Stimulated activated CD4-positive, alpha-beta T cell treated with anti-CD3 and anti-CD28 coated beads, TNF-alpha, amount 100 ng/mL, for 48 hours (primary cell): Measurements from ENCODE around the gene FNDC5.

ENCODE experiments used
- DNase-seq, 3 donors: peaks; one replicate each; pipeline ENCODE4 v3.0.0-alpha.2; 2020; ENCODE audit warnings: low read depth in 3 of 3

The FNDC5 gene

DNA sequence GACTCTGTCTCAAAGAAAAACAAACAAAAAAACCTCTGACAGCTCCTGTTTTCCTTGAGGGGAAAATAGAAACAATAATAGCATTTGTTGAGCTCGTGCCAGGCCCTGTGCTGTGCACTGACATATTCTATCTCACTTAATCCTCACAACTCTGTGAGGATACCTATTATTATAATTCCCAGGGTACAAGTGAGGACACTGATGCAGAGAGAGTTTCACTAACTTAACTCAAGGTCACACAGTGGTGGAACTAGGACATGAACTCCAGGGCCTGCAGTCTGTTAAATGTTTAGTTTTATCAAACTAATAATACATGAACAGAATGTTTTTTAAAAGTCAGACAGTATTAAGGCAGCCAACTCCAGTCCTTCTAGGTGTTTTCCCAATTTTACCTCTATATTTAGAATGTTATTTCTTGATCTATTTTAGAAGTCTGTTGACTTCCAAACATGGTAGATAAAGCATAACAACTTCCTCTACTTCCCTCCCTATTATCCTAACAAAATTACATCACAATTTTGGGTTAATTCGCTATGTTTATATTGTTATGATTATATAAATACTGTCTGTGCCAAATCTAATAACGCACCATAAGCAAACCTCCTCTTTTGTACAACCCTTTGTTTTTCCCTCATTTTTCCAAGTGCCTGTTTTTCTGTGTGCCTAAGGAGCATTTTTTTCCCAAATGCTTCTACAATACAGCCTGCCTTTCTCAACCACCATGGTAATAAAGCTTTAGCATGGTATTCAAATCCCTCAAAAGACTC, 4.9 kb downstream of the FNDC5 start:
- no peak for DNase-seq

DNA sequence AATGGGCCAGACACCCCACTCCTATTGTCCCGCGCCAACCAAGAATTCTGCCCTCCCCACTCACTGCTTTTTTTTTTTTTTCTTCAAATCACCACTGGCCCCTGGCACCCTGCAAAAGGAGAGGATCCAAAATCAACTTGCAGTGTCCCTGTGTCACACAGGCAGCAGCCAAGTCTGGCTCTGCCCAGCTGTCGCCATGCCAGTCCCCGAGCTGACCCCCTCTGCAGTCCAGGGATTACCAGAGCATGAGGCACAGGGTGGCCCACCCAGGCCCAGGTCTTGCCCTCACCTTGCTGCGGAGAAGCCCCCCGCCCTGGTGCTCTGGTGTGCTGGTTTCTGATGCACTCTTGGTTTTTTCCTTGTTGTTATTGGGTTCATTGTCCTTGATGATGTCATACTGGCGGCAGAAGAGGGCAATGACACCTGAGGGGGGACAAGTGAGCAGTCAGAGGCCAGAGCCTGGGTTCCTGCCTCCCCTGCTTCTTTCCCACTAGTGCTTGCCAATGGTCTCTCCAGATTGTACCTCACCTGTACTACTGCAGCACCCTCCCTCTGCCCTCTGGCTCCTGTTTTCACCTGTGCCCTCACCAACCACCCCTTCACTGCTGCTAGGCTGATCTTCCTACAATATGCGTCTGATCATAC, 6.2 kb downstream of the FNDC5 start:
- no peak for DNase-seq

DNA sequence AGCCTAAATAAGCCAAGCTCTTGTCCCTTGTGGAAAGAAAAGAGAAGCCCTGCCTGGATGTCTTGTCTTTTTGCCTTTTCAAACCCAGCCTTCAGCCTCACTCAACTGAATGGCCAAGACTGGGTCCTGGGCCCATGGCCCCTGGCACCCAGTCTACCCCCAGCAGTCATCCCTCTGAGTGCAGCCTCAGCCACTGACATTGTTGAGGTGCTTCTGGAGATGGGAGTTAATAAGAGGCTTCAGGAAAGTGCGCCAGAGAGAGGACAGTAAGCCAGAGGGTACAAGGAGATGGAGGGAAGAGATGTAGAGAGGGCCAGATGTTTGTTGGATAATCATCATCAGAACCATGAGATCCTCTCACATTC, 6.8 kb downstream of the FNDC5 start:
- no peak for DNase-seq

DNA sequence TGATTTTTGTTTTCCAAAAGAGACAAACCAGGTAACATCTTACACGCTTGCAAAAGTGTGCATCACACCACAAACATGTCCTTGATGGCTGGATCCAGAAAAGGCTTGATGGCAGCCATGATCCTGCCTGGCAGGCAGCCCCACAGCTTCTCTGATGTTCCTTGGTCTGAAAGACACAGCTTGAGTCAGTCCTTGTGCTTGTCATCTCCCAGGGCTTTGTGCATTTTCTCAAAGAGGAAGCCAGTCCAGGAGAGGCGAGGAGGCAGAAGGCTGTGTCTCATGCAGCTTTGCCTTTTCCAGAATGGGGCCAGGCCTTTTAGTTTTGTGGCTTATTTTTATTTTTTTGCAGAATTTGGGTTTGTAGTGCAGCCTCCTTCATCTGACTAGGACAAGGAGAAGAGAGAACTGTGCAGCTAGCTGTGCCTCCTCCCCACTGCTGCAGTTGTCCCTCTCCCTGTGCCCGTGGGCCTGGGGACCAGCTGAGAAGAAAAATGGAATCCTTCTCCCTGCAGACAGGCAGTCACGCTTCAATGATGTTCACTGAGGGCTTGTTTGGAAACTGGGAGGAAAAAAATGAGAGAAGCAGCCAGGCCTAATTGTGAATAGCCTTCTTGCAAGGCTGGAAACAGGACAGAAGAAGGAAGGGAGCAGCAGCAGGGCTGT, 7.4 kb downstream of the FNDC5 start:
- DNase-seq: no peak

DNA sequence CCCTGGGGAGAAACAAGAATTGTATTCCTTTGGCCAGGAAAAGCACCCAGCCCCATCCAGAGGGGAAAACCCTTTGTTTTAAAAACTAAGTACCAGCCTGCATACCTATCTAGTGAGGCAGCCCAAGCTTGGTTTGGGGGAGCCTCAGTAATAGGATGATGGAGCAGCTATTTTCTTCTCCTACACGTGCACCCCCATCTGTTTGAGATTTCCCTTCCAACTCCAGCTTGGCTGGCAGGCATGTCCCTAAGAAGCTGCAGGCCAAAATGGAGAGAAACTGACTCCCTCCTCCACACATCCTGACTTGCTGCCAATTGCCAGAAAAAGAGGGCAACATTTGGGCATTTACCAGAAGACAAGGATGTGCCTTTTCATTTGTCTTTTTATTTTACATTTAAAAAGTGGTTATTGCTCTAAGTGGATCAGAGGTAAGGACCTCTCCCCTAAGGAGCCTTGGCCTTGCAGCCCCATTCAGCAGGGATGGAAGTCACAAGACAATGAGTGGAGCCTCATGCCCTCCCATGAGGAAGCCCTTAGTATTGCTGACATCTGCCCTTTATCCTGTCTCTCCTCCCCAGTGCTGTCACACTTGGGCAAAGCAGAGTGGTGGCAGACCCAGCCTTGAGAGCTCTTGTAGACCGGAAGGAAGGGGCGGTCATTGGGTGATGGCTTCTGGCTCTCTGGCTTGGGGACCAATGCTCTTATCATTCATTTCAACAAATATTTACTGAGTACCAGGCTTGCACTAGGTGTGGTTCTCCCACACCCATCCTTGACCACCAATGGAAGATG, 8.6 kb downstream of the FNDC5 start:
- DNase-seq: no peak

DNA sequence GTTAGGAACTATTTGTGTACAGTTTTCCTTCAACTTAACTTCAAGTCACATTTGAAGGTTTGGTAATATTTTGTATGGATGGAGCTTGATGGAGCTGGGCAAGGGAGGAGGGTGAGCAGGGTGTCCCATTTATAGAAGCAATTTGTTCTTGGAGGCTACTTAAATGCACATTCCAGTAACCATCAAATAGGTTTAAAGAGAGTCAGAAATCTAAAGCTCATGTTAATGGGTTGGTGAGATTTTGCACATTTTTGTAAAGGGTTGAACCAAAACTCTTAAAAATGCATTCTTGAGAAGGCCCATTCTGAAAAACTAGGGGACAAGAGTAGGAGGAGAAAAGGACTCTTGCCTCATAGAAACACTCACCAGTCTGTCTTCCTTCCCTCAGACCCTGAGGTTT, 10.1 kb downstream of the FNDC5 start:
- no peak for DNase-seq

DNA sequence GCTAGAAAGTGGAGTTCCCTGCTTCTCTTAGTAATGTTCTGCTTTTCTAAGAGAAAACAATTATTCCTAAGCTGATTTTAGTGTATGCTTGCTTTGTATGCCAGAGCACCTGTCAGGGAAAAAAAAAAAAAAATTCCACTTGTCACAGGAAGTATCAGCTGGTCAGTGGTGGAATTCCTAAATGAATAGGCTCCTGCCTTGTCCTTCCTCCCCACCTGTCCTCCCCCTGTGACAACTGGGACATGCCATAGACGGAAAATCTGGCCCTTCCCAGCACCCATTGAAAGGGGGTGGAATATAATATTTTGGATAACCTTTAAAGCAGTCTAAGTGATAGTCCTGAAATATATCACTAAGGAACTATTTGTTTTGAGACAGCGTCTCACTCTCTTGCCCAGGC, 10.8 kb downstream of the FNDC5 start:
- DNase-seq: no peak

DNA sequence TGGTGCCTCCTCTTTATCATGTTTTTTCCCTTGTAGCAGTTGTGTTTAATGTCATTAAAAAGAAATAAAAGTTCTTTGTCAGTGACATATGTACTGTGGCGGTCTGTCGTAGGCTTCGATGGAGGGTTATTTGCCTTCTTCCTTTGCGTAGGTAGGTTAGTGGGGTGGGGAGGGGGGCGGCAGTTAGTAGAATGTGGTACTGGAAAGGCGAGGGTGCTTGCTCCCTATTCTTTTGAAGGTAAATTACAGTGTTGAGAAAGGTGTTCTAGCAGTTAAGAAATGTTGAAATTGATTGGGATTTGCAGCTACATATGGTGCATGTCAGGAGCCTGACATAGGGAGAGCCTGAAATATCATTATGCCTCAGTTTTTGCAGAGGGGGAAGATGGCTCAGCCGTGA, 11.9 kb downstream of the FNDC5 start:
- no peak for DNase-seq

DNA sequence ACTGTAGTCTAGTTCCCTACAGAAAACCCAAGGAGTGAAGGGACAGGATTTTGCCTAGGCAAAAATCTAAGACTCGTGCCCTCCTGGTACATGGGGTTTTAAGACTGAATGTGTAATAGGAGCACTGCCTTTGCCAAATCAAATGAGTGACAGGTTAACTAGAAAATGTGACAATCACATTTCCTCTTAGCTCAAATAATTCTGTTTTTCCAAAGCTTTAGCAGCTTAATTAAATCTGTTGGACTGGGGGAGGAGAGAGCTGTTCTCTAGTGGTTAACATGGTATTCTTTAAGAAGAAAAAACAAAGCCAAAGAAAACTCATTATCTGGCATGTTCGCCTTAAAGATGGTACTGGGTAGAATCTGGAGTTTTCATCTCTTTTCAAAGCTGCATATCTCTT, 12.6 kb downstream of the FNDC5 start:
- no peak for DNase-seq

DNA sequence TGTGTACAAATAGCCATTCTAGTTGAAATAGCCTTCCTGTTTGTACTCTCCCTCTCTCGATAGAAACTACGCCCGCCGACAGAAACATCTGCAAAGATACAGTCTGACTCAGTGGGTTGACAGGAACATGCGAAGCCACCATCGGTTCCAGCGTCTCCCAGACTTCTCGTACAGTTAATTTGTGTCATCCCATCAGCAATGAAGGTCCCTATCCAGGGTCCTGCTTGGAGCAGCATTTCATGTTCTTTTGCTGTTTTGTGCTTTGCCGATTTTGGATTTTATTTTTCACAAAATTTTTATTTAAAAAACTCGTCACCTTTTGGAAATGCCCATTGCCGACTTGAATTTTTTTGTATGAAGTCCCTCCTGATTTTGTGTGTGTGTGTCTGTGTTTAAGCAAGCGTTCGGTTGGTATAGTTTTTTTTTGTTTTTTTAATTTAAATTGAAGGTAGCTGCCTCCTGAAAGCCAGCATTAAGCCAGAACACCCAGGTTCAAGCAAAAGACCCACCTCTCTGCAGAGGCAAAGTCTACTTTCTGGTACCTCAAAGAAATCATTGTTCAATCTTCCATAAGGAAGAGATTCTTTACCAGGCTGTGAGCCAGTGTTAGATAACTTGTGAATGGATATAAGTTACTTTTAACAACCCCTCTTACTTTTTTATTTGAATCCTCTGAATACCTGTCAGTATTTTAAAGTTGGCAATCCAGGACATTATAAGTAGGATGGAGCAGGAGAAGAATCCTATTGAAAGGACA, 14.7 kb downstream of the FNDC5 start:
- DNase-seq: no peak

DNA sequence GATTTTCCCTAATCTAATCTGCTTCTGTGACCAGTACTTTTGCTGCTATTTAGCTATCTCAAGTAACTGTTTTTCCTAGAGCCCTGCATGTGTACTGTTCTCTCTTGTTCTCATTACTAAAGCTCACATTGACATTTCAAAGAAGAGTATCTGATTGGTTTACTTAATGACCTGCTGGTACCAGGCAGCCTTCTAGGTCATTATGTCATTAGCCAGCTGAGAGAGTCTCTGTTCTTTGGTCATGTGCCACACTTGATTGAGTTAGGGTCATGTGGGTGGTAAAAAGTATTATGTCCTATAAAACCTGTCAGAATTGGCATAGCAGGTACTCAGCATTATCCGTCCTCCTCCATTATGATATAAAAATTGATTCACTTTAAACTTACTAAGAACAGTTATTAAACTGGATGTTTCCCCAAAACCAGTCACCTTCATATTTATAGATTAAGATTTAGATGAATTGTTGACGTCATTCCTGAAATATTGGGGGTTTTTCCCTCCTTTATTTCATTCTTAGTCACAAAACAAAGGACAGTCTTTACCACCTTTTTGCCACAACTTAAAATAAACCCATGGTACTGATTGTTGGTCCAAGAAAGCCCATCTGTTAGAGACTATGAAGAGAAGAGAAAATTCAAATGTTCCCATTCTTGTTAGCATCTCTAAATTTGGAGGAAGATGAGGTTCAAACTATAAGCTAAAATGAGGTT, 22.2 kb downstream of the FNDC5 start:
- no peak for DNase-seq

DNA sequence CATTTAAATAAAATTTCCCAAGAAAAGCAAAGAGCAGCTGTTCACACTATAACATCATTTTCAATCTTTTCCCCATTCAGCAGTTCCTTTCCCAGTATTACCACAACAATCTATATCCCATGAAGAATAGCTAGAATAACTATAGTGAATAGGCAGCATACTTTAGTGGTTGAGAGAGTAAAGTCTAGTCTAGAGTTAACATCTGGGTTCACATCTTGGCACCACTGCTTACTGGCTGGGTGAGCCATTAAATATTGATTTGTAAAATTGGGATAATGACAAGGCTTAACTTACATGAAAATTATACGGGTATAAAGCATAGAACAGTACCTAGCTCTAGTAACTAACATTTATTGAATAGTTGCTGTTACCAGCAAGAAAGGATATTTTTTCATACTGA, 38.8 kb downstream of the FNDC5 start:
- no peak for DNase-seq

DNA sequence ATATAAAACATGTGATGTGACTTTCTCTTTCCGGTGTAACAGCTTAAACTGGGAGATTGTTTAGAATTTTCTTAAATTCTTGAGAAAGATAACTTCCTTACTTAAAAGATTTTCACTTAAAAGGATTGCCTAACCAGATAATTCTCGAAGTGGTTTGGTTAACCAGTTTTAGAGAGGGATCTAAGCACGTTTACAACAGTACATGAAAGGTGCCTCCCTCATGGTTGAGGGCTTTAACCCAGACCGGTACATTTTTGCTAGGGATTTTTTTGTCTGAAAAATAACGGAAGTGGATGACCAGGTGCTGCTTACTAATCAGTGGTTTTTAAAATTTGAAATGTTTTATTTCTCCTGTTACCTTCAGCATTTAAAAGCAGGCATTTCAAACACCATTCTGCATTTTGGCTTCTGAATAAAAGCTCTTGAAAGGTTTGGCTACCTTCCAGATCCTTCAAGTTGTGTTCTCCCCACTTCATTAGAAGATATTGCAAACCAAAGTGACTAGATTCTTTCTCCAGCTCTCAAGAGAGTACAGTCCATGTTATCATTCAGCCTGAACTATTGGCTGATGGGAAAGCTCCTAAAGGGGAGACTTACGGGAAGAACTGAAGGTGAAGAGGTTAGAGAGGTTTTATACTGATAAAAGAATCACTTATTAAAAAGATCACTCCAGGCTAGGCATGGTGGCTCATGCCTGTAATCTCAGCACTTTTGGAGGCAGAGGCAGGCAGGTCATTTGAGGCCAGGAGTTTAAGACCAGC, 40.4 kb downstream of the FNDC5 start:
- DNase-seq: no peak

DNA sequence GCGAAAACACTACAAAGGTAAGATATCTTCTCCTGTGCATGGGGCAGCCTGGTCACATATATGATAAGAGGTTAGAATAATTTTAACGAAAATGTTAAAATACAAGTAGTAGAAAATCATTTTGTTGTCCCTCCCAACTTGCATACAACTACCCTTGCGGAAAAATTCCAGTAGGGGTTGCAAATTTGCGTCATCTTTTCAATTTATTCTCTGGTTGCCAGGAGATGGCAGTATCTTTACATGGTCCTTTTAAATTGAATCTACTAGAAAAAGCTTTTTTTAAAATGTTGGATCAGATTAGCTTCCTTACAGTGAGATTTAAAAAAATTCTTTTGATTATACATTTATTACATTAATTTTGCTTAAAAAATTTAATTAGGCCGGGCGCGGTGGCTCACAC, 42.4 kb downstream of the FNDC5 start:
- DNase-seq: no peak

DNA sequence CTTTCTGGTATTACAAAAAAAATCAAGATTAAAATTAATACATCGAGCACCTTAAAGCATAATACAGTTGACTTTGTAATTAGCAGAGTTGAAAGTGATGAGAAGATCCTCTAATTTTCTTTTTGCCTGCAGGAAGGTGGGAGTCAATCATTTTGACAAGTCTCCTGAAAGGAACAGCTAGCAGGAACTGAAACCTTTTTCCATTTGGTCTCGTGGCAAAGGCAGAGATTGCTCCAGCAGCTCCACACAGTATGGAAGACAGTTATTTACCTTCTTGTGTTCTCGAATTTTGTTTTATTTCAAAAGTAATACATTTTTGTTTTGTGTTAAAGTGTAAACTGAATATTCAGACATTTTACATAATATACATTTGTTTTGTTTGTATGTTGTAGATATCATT, 45.5 kb downstream of the FNDC5 start:
- no peak for DNase-seq

DNA sequence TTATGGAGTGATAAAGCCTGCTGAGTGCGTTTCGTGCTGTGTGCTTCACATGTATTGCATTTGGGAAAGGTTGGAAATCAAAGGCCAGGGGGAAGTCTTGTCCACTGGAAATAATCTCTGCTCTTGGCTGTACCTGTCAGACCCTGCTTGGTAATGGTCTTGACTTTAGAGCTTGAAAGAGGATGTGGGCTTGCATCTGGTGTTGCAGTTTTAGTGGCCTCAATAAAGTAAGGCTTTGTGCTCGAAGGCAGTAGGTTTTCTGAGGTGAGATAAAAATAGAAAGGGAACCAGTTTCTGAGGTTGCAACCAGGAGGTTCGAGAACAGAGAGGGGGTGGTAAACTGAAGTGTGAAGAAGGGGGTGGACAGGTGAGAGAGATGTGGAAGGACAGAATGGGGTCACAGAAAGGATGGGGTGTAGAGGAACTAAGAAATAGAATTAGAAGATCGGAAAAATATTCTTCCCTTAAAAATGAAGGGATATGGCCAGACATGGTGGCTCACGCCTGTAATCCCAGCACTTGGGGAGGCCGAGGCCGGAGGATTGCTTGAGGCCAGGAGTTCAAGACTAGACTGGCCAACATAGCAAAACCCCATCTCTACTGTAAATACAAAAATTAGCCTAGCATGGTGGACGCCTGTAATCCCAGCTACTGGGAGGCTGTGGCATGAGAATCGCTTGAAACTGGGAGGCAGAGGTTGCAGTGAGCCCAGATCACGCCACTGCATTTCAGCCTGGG, 51.7 kb downstream of the FNDC5 start:
- DNase-seq: no peak

DNA sequence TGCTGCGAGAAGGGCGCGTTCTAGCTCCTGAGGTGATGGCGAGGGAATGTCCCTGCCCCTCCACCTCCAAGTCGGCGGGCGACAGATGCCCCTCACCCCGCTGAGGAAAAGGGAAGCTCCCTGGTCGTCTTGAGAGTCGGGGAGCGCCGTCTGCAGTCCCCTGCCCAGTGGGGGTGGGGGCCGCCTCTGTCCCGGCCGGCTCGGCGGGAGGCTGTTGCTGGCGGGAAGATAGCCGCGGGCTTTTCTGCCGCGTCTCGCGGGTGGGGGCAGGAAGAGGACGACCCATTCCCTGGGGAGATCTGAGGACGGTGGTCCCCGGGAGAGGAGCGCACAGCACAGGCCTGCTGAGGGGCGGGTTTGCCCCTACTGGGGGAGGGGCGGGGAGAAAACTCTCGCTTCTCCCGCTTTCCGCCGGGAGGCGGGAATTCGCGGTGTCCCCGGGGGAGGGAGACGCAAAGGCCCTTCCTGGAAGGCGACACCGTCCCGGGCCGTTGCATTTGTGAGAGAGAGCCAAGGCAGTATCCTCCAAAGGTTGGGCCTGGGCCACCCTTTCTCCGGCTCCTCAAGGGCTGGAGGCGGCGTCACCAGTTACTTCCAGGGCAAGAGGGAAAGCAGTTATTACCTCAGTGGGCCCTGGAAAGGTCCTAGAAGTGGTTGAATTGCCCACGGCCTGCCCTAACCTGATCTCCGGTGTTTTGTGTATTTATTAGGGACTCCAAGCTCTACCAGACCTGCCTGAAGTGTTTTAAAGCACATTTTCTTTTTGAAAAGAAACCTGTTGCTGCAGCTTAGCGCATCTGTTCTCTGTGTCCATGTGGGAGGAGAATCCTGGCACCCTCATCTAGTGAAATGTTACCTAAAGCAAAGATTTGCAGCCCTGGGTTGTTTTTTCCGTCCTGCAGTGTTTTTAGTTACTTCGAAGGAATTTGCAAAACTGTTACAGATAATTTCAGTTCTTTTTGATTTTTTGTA, 52.6 kb downstream of the FNDC5 start:
- DNase-seq: no peak

DNA sequence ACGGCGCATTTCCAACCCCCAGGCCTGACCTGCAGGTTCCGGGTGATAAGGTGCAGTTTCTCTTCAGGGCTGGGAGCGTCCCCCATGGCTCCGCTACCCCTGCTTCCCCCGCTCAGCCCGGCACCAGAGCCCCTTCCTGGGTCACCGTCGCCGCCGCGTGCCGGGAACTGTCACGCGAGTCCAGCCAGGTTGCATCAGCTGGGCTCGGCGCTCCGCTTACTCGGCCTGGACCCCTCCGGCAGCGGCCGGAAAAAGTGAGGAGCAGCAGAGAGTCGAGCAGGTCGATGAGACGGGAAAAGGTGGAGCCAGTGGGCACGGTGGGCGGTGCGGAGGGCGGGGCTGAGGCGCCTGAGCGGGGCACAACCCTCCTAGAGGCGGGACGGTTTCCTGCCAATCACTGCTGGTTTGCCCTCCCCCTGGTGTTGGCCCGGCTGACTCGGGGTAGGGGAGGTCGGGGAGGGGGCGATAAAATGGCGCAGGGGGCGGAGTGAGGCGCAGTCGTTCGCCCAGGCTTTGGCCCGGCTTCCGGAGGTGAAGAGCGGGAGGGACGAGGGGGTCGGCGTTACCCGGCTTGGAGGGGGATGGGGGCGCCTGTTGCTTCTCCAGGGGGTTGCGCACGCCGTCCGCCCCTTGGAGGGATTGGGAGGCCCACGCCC, 53.4 kb downstream of the FNDC5 start, which contains the start of the genes S100PBP and YARS1:
TSS of gene S100PBP (plus strand) at position 495 of the 656 bp plus-strand sequence. CDS start 8,447 bp downstream, outside the sequence.
TSS of gene YARS1 (minus strand) at position 200 of the 656 bp plus-strand sequence. CDS start at position 86, 114 bp downstream.
- peak; percentile 99 to 100 (median 100) for DNase-seq
